ENCODE measurements around the gene DMRTA1.
"Not testable (repeated sequence)": the region's sequence is repeated elsewhere in the genome, so short reads cannot be mapped to it uniquely, and the experiment has no call there.

Gene DMRTA1

DNA sequence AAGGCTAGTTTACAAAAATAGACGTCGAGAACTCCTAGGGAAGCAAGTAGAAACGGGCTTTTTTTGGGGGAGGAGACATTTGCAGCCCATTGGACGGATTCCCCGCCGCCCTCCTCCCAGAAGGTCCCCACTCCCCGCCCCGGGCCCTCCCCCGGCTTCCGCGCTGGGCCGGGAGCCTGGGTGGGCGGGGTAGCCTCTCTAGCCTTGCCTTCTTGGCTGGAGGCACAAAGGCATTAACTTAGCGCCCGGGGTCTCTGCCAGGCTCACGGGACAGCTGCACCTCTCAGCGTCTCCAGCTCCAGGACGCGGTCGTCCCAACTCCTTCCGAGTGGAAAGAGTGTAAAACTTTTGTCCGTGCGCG, at the start of gene DMRTA1:
DMRTA1 (plus strand) TSS at position 236 of the 361 bp plus-strand sequence. CDS start 242 bp downstream, outside the sequence.
- DNase-seq (ENCODE audit: low spot score) = peak; percentile 88

DNA sequence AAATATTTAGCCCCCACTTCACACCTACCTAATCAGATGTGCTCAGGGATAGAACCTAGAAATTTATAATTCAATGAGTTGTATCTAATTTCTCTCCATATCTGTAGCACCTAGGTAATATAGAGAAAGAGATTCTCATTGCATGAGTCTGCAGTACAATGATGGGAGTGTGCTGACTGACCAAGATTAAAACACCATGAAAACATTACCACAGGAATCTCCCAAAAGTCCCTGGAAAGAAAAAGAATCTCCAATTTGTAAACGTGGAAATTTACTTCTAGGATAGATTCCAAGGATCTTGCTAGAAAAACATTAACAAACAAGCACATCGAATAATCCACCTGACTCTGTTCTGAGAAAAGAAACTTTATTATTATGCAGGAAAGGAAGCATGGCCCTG, 45.0 kb upstream of the DMRTA1 start:
- DNase-seq (ENCODE audit: low spot score) = no peak

DNA sequence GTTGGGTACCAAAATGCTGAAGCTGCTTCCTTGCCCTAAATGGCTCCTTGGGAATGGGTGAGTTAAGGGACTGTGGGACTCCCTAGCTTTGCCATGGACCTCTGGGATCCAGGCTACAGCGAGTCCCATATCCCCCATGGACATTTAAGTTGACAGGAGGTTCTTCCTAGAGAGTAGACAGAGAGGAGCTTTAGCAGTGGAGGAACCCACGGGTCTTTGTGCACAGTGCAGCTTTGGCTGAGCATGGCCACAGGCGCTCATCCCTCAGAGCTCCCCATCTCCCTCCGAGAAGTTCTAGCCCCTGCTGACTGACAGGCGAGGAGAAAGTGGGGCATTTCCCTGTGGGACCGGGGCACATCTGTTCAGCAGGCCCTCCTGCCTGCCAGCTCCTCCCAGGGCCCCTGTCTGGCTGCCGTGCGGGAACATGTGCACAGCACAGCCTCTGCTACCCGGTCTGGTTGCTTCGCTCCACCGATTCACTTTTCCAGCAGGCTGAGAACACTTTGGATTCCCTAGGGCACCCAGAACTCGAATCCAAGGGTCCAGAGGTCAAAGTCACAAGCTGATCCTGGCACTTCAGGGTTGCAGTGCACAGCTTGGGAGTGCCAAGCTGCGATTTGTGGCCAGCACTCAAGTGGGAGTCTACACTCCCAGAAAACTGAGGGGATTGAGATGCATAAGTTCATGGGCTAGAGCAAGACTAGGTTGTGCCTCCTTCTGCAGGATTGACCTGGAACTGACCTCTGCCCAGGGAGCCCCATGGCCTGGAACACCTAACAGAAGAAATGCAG, 40.6 kb upstream of the DMRTA1 start:
- no peak for DNase-seq (ENCODE audit: low spot score)

GRCh38 chr9:22413884-22414283, 32.7 kb upstream of the DMRTA1 start:
- DNase-seq (ENCODE audit: low spot score) = no peak

GRCh38 chr9:22415941-22416691, 30.5 kb upstream of the DMRTA1 start:
- no peak for DNase-seq (ENCODE audit: low spot score)

GRCh38 chr9:22416692-22417060, 29.9 kb upstream of the DMRTA1 start:
- no peak for DNase-seq (ENCODE audit: low spot score)

GRCh38 chr9:22423566-22423965, 23.1 kb upstream of the DMRTA1 start:
- DNase-seq (ENCODE audit: low spot score) = no peak

- no peak for DNase-seq (ENCODE audit: low spot score)
These were observed 22.0 kb upstream of the DMRTA1 start for GRCh38 chr9:22424616-22425015.

GRCh38 chr9:22425551-22425950, 21.1 kb upstream of the DMRTA1 start:
- DNase-seq (ENCODE audit: low spot score) = no peak

DNA sequence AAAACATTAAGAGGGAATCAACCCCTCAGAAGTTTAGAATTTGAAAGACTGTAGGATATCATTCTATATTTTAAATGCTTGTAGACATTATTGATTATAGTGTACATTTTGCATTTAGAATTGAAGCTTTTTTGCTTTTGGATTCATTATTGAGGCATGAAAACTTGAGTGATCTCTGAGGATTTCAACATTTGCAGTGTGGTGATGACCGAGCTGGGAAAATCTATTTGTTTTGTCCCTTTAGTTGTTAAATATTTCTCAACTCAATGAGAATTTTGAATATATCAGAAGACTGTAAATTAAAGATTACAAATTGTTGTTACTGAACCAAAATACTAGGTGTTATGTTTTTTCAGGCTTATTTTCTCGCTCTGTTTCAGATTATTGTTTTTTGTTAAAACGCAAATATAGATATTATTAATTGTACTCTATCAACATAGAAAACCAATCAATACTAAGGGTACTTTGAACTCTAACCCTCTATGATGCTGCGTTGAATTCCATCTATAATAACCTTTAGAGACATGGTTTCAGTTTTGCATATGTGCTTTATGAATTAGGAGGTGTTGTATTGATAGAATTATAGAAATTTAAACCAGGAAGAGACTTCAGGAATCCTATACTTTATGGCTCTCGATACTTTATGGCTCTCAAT, 19.3 kb upstream of the DMRTA1 start:
- no peak for DNase-seq (ENCODE audit: low spot score)

GRCh38 chr9:22433691-22434090, 12.9 kb upstream of the DMRTA1 start:
- DNase-seq (ENCODE audit: low spot score) = no peak

- not testable (repeated sequence) for DNase-seq (ENCODE audit: low spot score)
These were observed 11.4 kb upstream of the DMRTA1 start for GRCh38 chr9:22435252-22435651.

GRCh38 chr9:22437461-22438067, 9.1 kb upstream of the DMRTA1 start:
- DNase-seq (ENCODE audit: low spot score) = not testable (repeated sequence)

GRCh38 chr9:22440841-22441240, 5.8 kb upstream of the DMRTA1 start:
- DNase-seq (ENCODE audit: low spot score) = no peak

DNA sequence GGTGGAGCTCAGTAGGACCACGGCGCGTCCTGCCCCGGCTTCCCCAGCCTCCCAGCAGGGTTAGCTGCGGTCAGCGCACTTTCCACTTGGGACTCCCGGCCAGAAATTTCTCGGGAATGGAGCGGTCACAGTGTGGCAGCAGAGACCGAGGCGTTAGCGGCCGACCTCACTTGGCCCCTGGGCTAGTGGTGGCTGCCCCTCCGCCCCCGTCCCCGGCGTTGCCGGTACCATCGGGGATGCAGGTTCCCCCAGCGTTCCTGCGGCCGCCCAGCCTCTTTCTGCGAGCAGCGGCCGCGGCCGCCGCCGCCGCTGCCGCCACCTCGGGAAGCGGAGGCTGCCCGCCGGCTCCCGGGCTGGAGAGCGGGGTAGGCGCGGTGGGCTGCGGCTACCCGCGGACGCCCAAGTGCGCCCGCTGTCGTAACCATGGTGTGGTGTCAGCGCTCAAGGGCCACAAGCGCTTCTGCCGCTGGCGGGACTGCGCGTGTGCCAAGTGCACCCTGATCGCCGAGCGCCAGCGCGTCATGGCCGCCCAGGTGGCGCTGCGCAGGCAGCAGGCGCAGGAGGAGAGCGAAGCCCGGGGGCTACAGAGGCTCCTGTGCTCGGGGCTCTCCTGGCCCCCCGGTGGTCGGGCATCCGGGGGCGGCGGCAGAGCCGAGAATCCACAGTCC, 460 bp downstream of the DMRTA1 start:
- DNase-seq (ENCODE audit: low spot score) = peak; percentile 63

- DNase-seq (ENCODE audit: low spot score) = no peak
These were observed 1.1 kb downstream of the DMRTA1 start for GRCh38 chr9:22447618-22448305.

- no peak for DNase-seq (ENCODE audit: low spot score)
These were observed 3.1 kb downstream of the DMRTA1 start for GRCh38 chr9:22449719-22450118.

DNA sequence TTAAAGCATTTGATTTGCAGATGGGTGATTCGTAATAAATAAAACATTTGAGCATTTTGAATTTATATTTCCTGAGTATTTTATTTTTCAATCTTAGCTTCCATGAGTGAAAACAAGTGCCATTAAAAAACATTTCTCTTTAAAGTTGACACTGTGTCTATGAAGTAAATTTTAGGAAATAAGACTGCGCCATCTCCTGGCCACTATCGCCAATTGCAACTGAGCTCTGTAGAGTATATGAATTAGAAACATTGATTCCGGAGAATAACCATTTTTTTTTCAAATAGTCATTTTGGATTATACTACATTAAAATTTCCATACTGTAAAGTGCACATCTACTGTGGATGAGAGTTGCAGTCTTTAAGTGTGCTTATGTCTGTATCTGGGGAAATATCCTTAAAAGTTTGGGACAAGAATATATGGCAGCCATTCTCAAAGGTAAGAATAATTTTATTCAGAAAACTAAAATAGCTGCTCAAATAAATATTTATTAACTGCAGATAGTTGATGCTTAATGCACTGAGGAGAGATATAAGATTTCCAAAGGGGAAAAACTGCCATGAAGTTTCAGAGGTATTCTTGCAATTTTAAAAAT, 5.9 kb downstream of the DMRTA1 start:
- DNase-seq (ENCODE audit: low spot score) = peak; percentile 29

- no peak for DNase-seq (ENCODE audit: low spot score)
These were observed 7.4 kb downstream of the DMRTA1 start for GRCh38 chr9:22454016-22454415.

DNA sequence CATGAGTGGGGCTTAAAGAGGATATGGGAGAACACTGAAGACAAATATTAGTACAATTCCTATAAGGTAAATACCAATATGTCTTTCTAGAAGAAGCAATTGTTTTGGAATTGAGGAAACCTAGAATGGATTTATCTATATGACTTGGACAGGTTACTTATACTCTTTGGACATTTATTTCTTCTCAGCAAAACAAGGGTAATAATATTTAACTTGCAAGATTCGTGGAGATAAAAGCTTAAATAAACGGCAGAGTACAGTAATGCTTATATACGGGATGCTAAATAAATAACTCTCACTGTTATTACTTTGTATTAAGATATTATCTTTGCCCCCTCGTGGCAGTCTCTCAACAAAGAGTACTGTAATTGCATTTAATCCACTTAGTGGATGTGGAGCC, 8.6 kb downstream of the DMRTA1 start:
- no peak for DNase-seq (ENCODE audit: low spot score)

DNA sequence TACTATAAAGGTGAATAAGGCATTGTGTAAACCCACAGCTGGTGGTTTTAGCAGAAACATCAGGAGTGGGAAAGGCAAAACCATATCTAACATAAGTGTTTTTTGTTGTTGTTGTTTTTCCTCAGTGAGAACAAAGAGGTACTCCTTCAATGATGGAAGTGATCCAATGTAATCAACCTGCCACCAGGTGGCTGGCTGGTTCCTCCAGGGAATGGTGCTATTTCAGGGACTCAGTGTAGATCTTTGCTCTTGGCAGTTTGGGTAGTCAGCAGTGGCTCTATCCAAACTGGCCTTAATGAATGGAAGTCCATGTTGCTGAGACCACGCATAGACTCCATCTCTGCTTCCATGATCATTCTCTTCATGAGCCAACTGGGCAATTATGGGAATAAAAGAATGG, 10.8 kb downstream of the DMRTA1 start:
- no peak for DNase-seq (ENCODE audit: low spot score)

All from AG08396 (cell line).